Skeletal muscle tissue (tissue), 4 donors: Measurements from ENCODE around the gene VPS37B. TPM values are rescaled to one million over a fixed set of nuclear protein-coding genes. Genes with fewer than 3 reads are reported as not detected.

Source experiments
- H3K27ac ChIP-seq: one replicate; pipeline ENCODE4 v1.7.0; 2013; ENCODE audit warnings: mild to moderate bottlenecking, low read depth, low read length, inconsistent platforms
- H3K27me3 ChIP-seq, 3 donors: one replicate each; pipeline ENCODE4 v1.7.0; 2013; ENCODE audit warnings: low read length in 3 of 3; ENCODE audit not compliant: control insufficient read depth in 3 of 3, insufficient read depth in 3 of 3
- H3K36me3 ChIP-seq, 3 donors: one replicate each; pipeline ENCODE4 v1.7.0; 2013; ENCODE audit warnings: low read length in 3 of 3; ENCODE audit not compliant: control insufficient read depth in 3 of 3, insufficient read depth in 3 of 3
- H3K4me1 ChIP-seq, 3 donors: one replicate each; pipeline ENCODE4 v1.7.0; 2013; ENCODE audit warnings: low read length in 3 of 3, mild to moderate bottlenecking in 3 of 3; ENCODE audit not compliant: control insufficient read depth in 3 of 3, insufficient read depth in 3 of 3
- H3K4me3 ChIP-seq, 3 donors: one replicate each; pipeline ENCODE4 v1.7.0; 2013; ENCODE audit warnings: low read length in 3 of 3
- H3K9ac ChIP-seq, 3 donors: one replicate each; pipeline ENCODE4 v1.7.0; 2013; ENCODE audit warnings: low read length in 3 of 3, mild to moderate bottlenecking in 3 of 3, moderate library complexity in 2 of 3, low read depth in 1 of 3
- H3K9me3 ChIP-seq, 3 donors: one replicate each; pipeline ENCODE4 v1.7.0; 2013; ENCODE audit warnings: low read length in 3 of 3; ENCODE audit not compliant: control insufficient read depth in 3 of 3
- total RNA-seq: library from RNA; depleted of rRNA; stranded (reverse); fragments of >200 nt; gene quantifications from one replicate; pipeline ENCODE4 v1.2.3, GENCODE V29; 2014
- donor health status: Osteomylitis.

The VPS37B gene
- total RNA-seq, 1 donor from 2014 or later = 11.5 TPM

DNA sequence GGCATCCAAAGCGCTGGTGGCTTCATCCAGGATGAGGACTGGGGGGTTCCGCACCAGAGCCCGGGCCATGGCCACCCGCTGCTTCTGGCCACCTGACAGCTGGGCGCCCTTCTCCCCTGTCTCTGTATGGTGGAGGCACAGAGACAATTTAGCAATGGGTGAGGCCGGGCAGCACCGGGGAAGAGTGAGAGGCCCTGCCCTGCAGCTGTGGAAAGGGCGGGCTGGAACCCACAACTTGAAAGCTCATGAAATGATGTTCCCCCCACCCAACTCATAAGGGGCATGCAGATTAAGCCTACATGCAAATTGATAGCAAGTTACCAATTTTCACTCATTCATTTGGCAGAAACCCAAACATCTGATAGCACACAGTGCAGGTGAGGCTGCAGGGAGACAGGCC, 36.3 kb upstream of the VPS37B start:
- H3K4me3 ChIP-seq = no peak overlapping the region
- no peak overlapping the region for H3K27ac ChIP-seq
- H3K36me3 ChIP-seq = no peaks in the 10 kb centered on the region
- H3K9me3 ChIP-seq = no peaks in the 10 kb centered on the region
- no peaks in the 10 kb centered on the region for H3K27me3 ChIP-seq
- H3K4me1 ChIP-seq = no peaks in the 10 kb centered on the region
- H3K9ac ChIP-seq = no peak overlapping the region

DNA sequence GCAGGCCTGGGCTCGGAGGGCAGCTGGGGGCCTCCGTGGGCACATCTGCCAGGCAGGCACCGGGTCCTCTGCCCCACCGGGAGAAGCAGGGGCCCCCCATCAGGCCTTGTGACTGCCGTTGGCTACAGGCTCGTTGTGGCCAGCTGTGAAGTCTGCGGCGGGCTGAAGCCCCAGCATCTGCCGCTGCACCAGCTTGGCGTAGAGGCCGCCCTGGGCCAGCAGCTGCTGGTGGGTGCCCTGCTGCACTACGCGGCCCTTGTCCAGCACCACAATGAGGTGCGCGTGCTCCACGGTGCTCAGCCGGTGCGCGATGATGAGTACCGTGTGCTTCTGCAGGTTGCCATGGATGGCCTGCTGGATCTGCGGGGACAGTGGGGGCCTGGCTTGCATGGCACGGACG, 33.9 kb upstream of the VPS37B start:
- H3K36me3 ChIP-seq = no peaks in the 10 kb centered on the region
- H3K9ac ChIP-seq = no peak overlapping the region
- H3K4me3 ChIP-seq = no peak overlapping the region
- H3K9me3 ChIP-seq = no peaks in the 10 kb centered on the region
- no peaks in the 10 kb centered on the region for H3K4me1 ChIP-seq
- H3K27me3 ChIP-seq = no peaks in the 10 kb centered on the region
- H3K27ac ChIP-seq = no peak overlapping the region

GRCh38 chr12:122929148-122929538, 33.2 kb upstream of the VPS37B start:
- Histone ChIP-seq H3K36me3 (no peaks in the 10 kb centered on the region), H3K27me3 (no peaks in the 10 kb centered on the region), H3K9ac (no peak overlapping the region), H3K9me3 (no peaks in the 10 kb centered on the region), H3K4me3 (no peak overlapping the region), H3K27ac (no peak overlapping the region), H3K4me1 (no peaks in the 10 kb centered on the region)

DNA sequence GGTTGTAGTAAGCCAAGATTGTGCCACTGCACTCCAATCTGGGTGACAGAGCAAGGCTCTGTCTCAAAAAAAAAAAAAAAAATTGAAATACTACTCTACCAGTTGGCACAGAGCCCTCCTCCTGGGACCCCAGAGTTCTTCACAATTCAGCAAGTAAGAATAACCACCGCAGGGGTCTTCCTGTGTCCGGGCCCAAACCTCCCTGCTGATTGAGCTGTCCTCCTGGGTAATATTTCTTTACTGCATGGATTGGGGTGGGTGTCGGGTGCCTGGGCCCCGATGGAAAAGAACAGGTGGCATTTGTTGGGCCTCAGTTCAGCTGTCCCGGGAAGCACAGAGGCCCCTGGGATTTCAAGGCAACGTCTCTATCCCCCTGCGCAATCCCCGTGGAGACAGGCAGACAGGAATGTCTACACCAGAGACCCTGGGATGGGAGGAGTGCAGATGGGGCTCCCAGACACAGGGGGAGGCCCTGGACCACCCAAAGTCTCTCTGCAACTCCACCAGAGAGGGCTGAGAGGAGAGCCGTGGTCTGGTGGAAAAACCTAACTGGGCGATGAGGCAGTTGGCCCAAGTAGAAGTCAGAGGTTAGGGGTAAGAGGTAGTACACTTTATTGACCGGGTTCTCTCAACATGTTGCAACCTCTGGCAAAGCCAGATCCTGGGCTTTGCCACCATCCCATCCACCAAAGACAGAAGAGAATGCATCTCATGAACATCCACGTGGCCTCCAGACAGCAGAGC, 32.7 kb upstream of the VPS37B start:
- H3K9ac ChIP-seq = peak overlapping the region in 1 of 3 donors; percentile 16
- H3K9me3 ChIP-seq = no peaks in the 10 kb centered on the region
- H3K36me3 ChIP-seq = no peaks in the 10 kb centered on the region
- no peak overlapping the region for H3K4me3 ChIP-seq
- H3K27ac ChIP-seq = no peak overlapping the region
- no peaks in the 10 kb centered on the region for H3K27me3 ChIP-seq
- H3K4me1 ChIP-seq = no peaks in the 10 kb centered on the region

GRCh38 chr12:122927756-122928403, 32.0 kb upstream of the VPS37B start:
- H3K27me3 ChIP-seq = no peaks in the 10 kb centered on the region
- no peak overlapping the region for H3K4me3 ChIP-seq
- H3K9ac ChIP-seq = no peak overlapping the region
- H3K9me3 ChIP-seq = no peaks in the 10 kb centered on the region
- no peak overlapping the region for H3K27ac ChIP-seq
- H3K4me1 ChIP-seq = no peaks in the 10 kb centered on the region
- H3K36me3 ChIP-seq = no peaks in the 10 kb centered on the region

- Histone ChIP-seq H3K9ac (peak overlapping the region in 1 of 3 donors; percentile 32), H3K36me3 (no peaks in the 10 kb centered on the region), H3K4me3 (no peak overlapping the region), H3K27ac (no peak overlapping the region), H3K9me3 (no peaks in the 10 kb centered on the region), H3K27me3 (no peaks in the 10 kb centered on the region), H3K4me1 (peaks cover 9 to 15% (median 12%) of the 10 kb centered on the region in 3 donors)
Measured at GRCh38 chr12:122921917-122922316, 26.0 kb upstream of the VPS37B start.

DNA sequence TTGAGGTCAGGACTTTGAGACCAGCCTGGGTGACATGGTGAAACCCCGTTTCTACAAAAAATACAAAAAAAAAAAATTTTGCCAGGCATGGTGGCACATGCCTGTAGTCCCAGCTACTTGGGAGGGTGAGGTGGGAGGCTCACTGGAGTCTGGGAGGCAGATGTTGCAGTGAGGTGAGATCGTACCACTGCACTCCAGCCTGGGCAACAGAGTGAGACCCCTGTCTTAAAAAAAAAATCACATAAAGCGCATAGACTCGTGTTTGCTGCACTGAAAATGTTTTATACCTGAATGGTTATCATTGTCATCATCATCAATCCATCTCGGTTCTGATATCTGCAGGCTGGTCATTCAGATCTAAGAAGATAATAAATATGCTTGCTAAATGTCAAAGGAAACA, 24.8 kb upstream of the VPS37B start:
- H3K9me3 ChIP-seq = no peaks in the 10 kb centered on the region

DNA sequence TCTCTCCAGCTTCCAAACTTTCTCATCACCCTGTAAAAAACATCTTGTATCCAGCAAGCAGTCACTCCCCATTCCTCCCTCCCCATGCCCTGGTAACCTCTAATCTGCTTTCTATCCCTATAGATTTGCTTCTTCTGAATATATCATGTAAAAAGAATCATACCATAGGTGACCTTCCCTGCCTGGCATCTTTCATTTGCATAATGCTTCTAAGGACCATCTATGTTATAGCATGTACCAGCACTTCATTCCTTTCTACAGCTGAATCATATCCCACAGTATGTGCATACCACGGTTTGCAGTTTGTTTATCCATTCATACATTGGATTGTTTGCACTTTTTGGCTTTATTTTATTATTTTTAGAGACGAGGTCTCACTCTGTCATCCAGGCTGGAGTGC, 22.9 kb upstream of the VPS37B start:
- Histone ChIP-seq H3K9me3 (no peaks in the 10 kb centered on the region), H3K27ac (no peak overlapping the region)

More for the DNA sequence above, 24.8 kb upstream of the VPS37B start:
- Histone ChIP-seq H3K4me1 (peaks cover 9 to 15% (median 12%) of the 10 kb centered on the region in 3 donors), H3K27me3 (no peaks in the 10 kb centered on the region), H3K36me3 (no peaks in the 10 kb centered on the region), H3K4me3 (no peak overlapping the region), H3K27ac (no peak overlapping the region), H3K9ac (no peak overlapping the region)

DNA sequence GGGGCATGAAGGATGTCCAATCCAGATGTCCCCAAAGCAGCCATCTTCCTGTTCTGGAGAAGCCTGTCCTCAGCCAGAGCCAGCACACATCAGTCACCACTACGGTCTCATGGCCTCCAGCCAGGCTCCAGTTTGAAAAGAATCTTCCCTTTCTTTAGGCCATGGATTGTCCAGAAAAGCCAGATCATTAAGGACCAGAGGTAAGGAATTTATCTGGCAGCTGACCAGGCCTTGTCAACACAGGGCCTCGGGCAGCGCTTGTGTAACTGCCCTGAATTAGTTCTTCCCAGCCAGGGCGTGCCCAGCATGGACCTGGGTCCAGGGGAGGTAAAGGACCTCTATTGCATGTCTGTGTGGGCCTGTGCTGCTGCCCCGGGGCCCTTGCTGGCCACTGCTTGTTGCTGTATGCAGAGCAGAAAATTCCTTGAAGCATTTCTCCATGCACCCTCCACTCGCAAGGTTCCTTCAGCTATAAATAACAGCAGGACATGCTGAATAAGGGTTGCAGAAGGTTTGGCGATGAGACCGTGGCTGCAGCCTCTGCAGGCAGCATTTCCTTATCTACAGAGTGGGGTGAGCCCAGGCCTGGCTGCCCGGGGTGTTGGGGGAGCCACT, 21.7 kb upstream of the VPS37B start:
- Histone ChIP-seq H3K4me3 (peak overlapping the region in 2 of 3 donors; percentile 35 to 45), H3K27ac (peak overlapping the region; percentile 54)

More for the DNA sequence above, 22.9 kb upstream of the VPS37B start:
- Histone ChIP-seq H3K36me3 (no peaks in the 10 kb centered on the region), H3K4me3 (no peak overlapping the region), H3K9ac (no peak overlapping the region), H3K4me1 (peaks cover 9 to 15% (median 12%) of the 10 kb centered on the region in 3 donors), H3K27me3 (no peaks in the 10 kb centered on the region)

More for the DNA sequence above, 21.7 kb upstream of the VPS37B start:
- H3K4me1 ChIP-seq = peaks cover 9 to 15% (median 12%) of the 10 kb centered on the region in 3 donors
- no peaks in the 10 kb centered on the region for H3K36me3 ChIP-seq
- no peaks in the 10 kb centered on the region for H3K9me3 ChIP-seq
- H3K27me3 ChIP-seq = no peaks in the 10 kb centered on the region
- H3K9ac ChIP-seq = peak overlapping the region; percentile 38 to 82 (median 71)
